ENCODE measurements around the gene LRRC10. TPM values are rescaled to one million over a fixed set of nuclear protein-coding genes. Genes with fewer than 3 reads are reported as not detected.

LRRC10 gene
- total and polyA plus RNA-seq, 10 of the 15 experiments (the other 5 are each of a cell fraction or from before 2014, with no cell fraction given) = not detected

- no peak for TF ChIP-seq LARP7 (IDR thresholded peaks at IDR 0.05)
- no peak for TF ChIP-seq ZSCAN29 (IDR thresholded peaks at IDR 0.05)
- no peak for TF ChIP-seq ZZZ3 (IDR thresholded peaks at IDR 0.05; ENCODE audit: control insufficient read depth, insufficient read length, low read depth)
- TF ChIP-seq POLR2AphosphoS5 (IDR thresholded peaks at IDR 0.05; ENCODE audit: low read length) = peak; percentile 33; the same call in 1 of the 2 replicates
- no peak overlapping the region for H3K4me3 ChIP-seq
- DNase-seq (ENCODE audit: low read depth, low spot score) = no peak
- H3K4me1 ChIP-seq (ENCODE audit: control insufficient read depth, insufficient read depth, low read length) = no peaks in the 10 kb centered on the region
- no peaks in the 10 kb centered on the region for H3K79me2 ChIP-seq (ENCODE audit: control insufficient read depth, insufficient read depth, low read length)
- no peak overlapping the region for H3K27ac ChIP-seq (ENCODE audit: control insufficient read depth, insufficient read depth)
- ChIA-PET RAD21 (ENCODE audit: unreplicated experiment) (no interaction called here), SMC1A (ENCODE audit: uncharacterized antibody, unreplicated experiment) (no interaction called here), CTCF (interaction anchor here (0.6 kb wide), 1 partner anchor 234 kb away, joined by 3 read pairs; no protein-coding TSS in a partner anchor), POLR2A (interaction anchor here (0.6 kb wide), 1 partner anchor 1288 kb away, joined by 4 read pairs; no protein-coding TSS in a partner anchor)
- no peak for FAIRE-seq
- H3K27me3 ChIP-seq (replicated peaks in 1 of 2; ENCODE audit: control insufficient read depth in 2 of 2, insufficient read depth in 2 of 2, low read length in 1 of 2) = no peaks in the 10 kb centered on the region
- no TSS peak for BruUV-seq (replicated peaks)
- peak; percentile 11 for ATAC-seq
- H3K9me3 ChIP-seq (replicated peaks; ENCODE audit: control insufficient read depth, insufficient read depth, low read length) = no peaks in the 10 kb centered on the region
- intact Hi-C loops (cut with micrococcal nuclease; ENCODE audit: unreplicated experiment) (no loop called here), in situ Hi-C loops (cut with MboI) (no loop called here)
- H3K36me3 ChIP-seq (ENCODE audit: control insufficient read depth in 2 of 2, insufficient read depth in 2 of 2, low read length in 1 of 2) = peaks cover 6 to 35% of the 10 kb centered on the region in 2 experiments
- no peak overlapping the region for H2AFZ ChIP-seq (ENCODE audit: control insufficient read depth, low read depth, low read length)
- H3K9ac ChIP-seq (ENCODE audit: control insufficient read depth, insufficient read depth, low read length) = no peak overlapping the region
- no peak overlapping the region for H3K4me2 ChIP-seq (ENCODE audit: control insufficient read depth, insufficient read depth)
- H4K20me1 ChIP-seq (ENCODE audit: control insufficient read depth, insufficient read depth) = no peaks in the 10 kb centered on the region
- 97% methylated on average over 6 of the region's 6 CpGs for WGBS (ENCODE audit: insufficient coverage, insufficient replicate concordance, low lambda C conversion rate, missing lambda C conversion rate)
Observed at GRCh38 chr12:69601962-69602685, 8.6 kb downstream of the LRRC10 start.

GRCh38 chr12:69600804-69601203 is 9.9 kb downstream of the LRRC10 start:
- intact Hi-C loops (cut with micrococcal nuclease; ENCODE audit: unreplicated experiment) = no loop called here
- Histone ChIP-seq H3K79me2 (ENCODE audit: control insufficient read depth, insufficient read depth, low read length) (no peaks in the 10 kb centered on the region), H3K4me3 (no peak overlapping the region), H3K27me3 (replicated peaks in 1 of 2; ENCODE audit: control insufficient read depth in 2 of 2, insufficient read depth in 2 of 2, low read length in 1 of 2) (no peaks in the 10 kb centered on the region), H3K4me1 (ENCODE audit: control insufficient read depth, insufficient read depth, low read length) (no peaks in the 10 kb centered on the region), H3K9ac (ENCODE audit: control insufficient read depth, insufficient read depth, low read length) (no peak overlapping the region), H3K4me2 (ENCODE audit: control insufficient read depth, insufficient read depth) (no peak overlapping the region), H3K36me3 (ENCODE audit: control insufficient read depth in 2 of 2, insufficient read depth in 2 of 2, low read length in 1 of 2) (peaks cover 7 to 39% of the 10 kb centered on the region in 2 experiments), H3K27ac (ENCODE audit: control insufficient read depth, insufficient read depth) (no peak overlapping the region), H4K20me1 (ENCODE audit: control insufficient read depth, insufficient read depth) (no peaks in the 10 kb centered on the region), H3K9me3 (replicated peaks; ENCODE audit: control insufficient read depth, insufficient read depth, low read length) (no peaks in the 10 kb centered on the region), H2AFZ (ENCODE audit: control insufficient read depth, low read depth, low read length) (no peak overlapping the region)
- ChIA-PET RAD21 (ENCODE audit: unreplicated experiment) (no interaction called here), SMC1A (ENCODE audit: uncharacterized antibody, unreplicated experiment) (interaction anchor here (1.3 kb wide), 1 partner anchor 242 kb away, joined by 7 read pairs; no protein-coding TSS in a partner anchor), CTCF (interaction anchor here (1.3 kb wide), 1 partner anchor 243 kb away, joined by 3 read pairs; no protein-coding TSS in a partner anchor), POLR2A (interaction anchor here (1.3 kb wide), 1 partner anchor 11 kb away, joined by 4 read pairs; no protein-coding TSS in a partner anchor)
- ATAC-seq (peak; percentile 24; the same call in 2 of the 3 replicates), FAIRE-seq (no peak), DNase-seq (ENCODE audit: low read depth, low spot score) (no peak)
- TF ChIP-seq, protein P1, sequence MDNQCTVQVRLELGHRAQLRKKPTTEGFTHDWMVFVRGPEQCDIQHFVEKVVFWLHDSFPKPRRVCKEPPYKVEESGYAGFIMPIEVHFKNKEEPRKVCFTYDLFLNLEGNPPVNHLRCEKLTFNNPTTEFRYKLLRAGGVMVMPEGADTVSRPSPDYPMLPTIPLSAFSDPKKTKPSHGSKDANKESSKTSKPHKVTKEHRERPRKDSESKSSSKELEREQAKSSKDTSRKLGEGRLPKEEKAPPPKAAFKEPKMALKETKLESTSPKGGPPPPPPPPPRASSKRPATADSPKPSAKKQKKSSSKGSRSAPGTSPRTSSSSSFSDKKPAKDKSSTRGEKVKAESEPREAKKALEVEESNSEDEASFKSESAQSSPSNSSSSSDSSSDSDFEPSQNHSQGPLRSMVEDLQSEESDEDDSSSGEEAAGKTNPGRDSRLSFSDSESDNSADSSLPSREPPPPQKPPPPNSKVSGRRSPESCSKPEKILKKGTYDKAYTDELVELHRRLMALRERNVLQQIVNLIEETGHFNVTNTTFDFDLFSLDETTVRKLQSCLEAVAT (IDR thresholded peaks at IDR 0.05) = no peak
- TF ChIP-seq YY1 (IDR thresholded peaks at IDR 0.05; ENCODE audit: low read depth, low read length) (no peak), FOXM1 (IDR thresholded peaks at IDR 0.05; ENCODE audit: low read depth, low read length) (no peak), ZNF687 (IDR thresholded peaks at IDR 0.05) (no peak)
- TF ChIP-seq, protein P2, sequence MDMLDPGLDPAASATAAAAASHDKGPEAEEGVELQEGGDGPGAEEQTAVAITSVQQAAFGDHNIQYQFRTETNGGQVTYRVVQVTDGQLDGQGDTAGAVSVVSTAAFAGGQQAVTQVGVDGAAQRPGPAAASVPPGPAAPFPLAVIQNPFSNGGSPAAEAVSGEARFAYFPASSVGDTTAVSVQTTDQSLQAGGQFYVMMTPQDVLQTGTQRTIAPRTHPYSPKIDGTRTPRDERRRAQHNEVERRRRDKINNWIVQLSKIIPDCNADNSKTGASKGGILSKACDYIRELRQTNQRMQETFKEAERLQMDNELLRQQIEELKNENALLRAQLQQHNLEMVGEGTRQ (IDR thresholded peaks at IDR 0.05; ENCODE audit: borderline replicate concordance, low read depth, low read length) = no peak
- in situ Hi-C loops (cut with MboI) = no loop called here
- no TSS peak for BruUV-seq (replicated peaks)

Measured in GM12878 (cell line).